ENCODE results near the gene GPR153. TPM values are rescaled to one million over a fixed set of nuclear protein-coding genes. Genes with fewer than 3 reads are reported as not detected.

The GPR153 gene
- total RNA-seq, 1 experiment from 2014 or later = 6.1 TPM

GRCh38 chr1:6224718-6225117 is 36.2 kb downstream of the GPR153 start:
- intact Hi-C loops (cut with micrococcal nuclease) = no loop called here
- Histone ChIP-seq H3K36me3 (ENCODE audit: control insufficient read depth in 1 of 2, insufficient read depth in 2 of 2, low read length in 2 of 2) (peaks cover 5 to 43% of the 10 kb centered on the region in 2 experiments; a peak in 3 of 4 replicates), H3K9ac (ENCODE audit: low read length) (peak overlapping the region; percentile 53), H4K20me1 (ENCODE audit: insufficient read depth) (no peaks in the 10 kb centered on the region; the same call in 1 of the 2 replicates), H3K9me2 (ENCODE audit: insufficient read depth) (no peaks in the 10 kb centered on the region), H2AFZ (ENCODE audit: low read depth, low read length, poor library complexity, severe bottlenecking) (no peak overlapping the region), H3K27ac (ENCODE audit: low read depth, low read length) (peak overlapping the region; percentile 73), H3K4me1 (ENCODE audit: control insufficient read depth in 1 of 2, insufficient read depth in 2 of 2, low read length in 2 of 2) (peaks cover 65 to 74% of the 10 kb centered on the region in 2 experiments), H3K4me2 (ENCODE audit: low read length) (peak overlapping the region; percentile 58), H3K79me2 (ENCODE audit: insufficient read depth, low read length) (peaks cover 60% of the 10 kb centered on the region), H3K9me3 (ENCODE audit: control insufficient read depth in 1 of 2, insufficient read depth in 1 of 2, low read depth in 1 of 2, low read length in 2 of 2) (no peaks in the 10 kb centered on the region), H3K4me3 (replicated peaks in 1 of 2; ENCODE audit: low read depth in 1 of 2, low read length in 2 of 2) (peak overlapping the region in 1 of 2 experiments; percentile 20; a peak in 2 of 4 replicates), H3K27me3 (ENCODE audit: insufficient read depth, low read length) (no peaks in the 10 kb centered on the region)
- ChIA-PET CTCF (interaction anchor here (2.0 to 6.5 kb wide), 2 partner anchors 14 to 19 kb away, joined by 5 to 44 read pairs; partner anchors contain the start of gene RNF207), POLR2A (interaction anchor here (0.9 kb wide), 1 partner anchor 20 kb away, joined by 5 read pairs; no protein-coding TSS in a partner anchor), RAD21 (ENCODE audit: low non-redundant PET in 1 of 2, low total read pairs in 2 of 2, uncharacterized antibody in 2 of 2, unreplicated experiment in 2 of 2) (no interaction called here)
- BruUV-seq (replicated peaks) = no TSS peak
- TF ChIP-seq POLR2AphosphoS5 (IDR thresholded peaks at IDR 0.05; ENCODE audit: low read depth, low read length) = 0 out of 2 replicates have a peak, but pooled peaks have one; percentile 15
- TF ChIP-seq FOSL1 (IDR thresholded peaks at IDR 0.05; ENCODE audit: low read depth) = peak; percentile 74
- no peak for TF ChIP-seq SIN3A (IDR thresholded peaks at IDR 0.05; ENCODE audit: low read depth)
- TF ChIP-seq EZH2phosphoT487 (IDR thresholded peaks at IDR 0.05; ENCODE audit: borderline replicate concordance) = no peak
- TF ChIP-seq SP1 (IDR thresholded peaks at IDR 0.05; ENCODE audit: low read depth) = peak; percentile 43; the same call in 1 of the 2 replicates
- TF ChIP-seq CBX3 (IDR thresholded peaks at IDR 0.05; ENCODE audit: low read depth) = 0 out of 2 replicates have a peak, but pooled peaks have one; percentile 27
- no peak for TF ChIP-seq POLR2A (IDR thresholded peaks at IDR 0.05; ENCODE audit: borderline replicate concordance, extremely low read depth, insufficient read depth, insufficient read length)
- TF ChIP-seq JUND (IDR thresholded peaks at IDR 0.05) = peak; percentile 71
- no peak for DNase-seq (ENCODE audit: low read depth, low spot score)
- peak; percentile 39 for ATAC-seq

GRCh38 chr1:6223617-6224016 is 37.3 kb downstream of the GPR153 start:
- TF ChIP-seq FOSL1 (IDR thresholded peaks at IDR 0.05; ENCODE audit: low read depth) (no peak), EZH2 (IDR thresholded peaks at IDR 0.05) (no peak), YY1 (IDR thresholded peaks at IDR 0.05; ENCODE audit: extremely low read depth, insufficient replicate concordance, low read depth, low read length) (no peak), ZBTB33 (IDR thresholded peaks at IDR 0.05; ENCODE audit: extremely low read depth, insufficient replicate concordance, low read length) (no peak), ATF3 (IDR thresholded peaks at IDR 0.05) (no peak), MAX (IDR thresholded peaks at IDR 0.05) (no peak), CBX3 (IDR thresholded peaks at IDR 0.05; ENCODE audit: low read depth) (no peak), EGR1 (IDR thresholded peaks at IDR 0.05; ENCODE audit: low read depth) (no peak), POLR2AphosphoS5 (IDR thresholded peaks at IDR 0.05; ENCODE audit: low read depth, low read length) (no peak), SRF (IDR thresholded peaks at IDR 0.05; ENCODE audit: low read depth) (no peak)
- TSS peak; percentile 33 for BruUV-seq (replicated peaks)
- Histone ChIP-seq H3K27me3 (ENCODE audit: insufficient read depth, low read length) (no peaks in the 10 kb centered on the region), H3K27ac (ENCODE audit: low read depth, low read length) (peak overlapping the region; percentile 73), H3K79me2 (ENCODE audit: insufficient read depth, low read length) (peaks cover 55% of the 10 kb centered on the region), H3K9me3 (ENCODE audit: control insufficient read depth in 1 of 2, insufficient read depth in 1 of 2, low read depth in 1 of 2, low read length in 2 of 2) (no peaks in the 10 kb centered on the region), H3K36me3 (ENCODE audit: control insufficient read depth in 1 of 2, insufficient read depth in 2 of 2, low read length in 2 of 2) (peaks cover 5 to 39% of the 10 kb centered on the region in 2 experiments; a peak in 3 of 4 replicates), H3K4me1 (ENCODE audit: control insufficient read depth in 1 of 2, insufficient read depth in 2 of 2, low read length in 2 of 2) (peaks cover 76 to 85% of the 10 kb centered on the region in 2 experiments), H3K9me2 (ENCODE audit: insufficient read depth) (no peaks in the 10 kb centered on the region), H2AFZ (ENCODE audit: low read depth, low read length, poor library complexity, severe bottlenecking) (no peak overlapping the region), H3K4me2 (ENCODE audit: low read length) (no peak overlapping the region), H4K20me1 (ENCODE audit: insufficient read depth) (no peaks in the 10 kb centered on the region; the same call in 1 of the 2 replicates), H3K4me3 (replicated peaks in 1 of 2; ENCODE audit: low read depth in 1 of 2, low read length in 2 of 2) (no peak overlapping the region), H3K9ac (ENCODE audit: low read length) (peak overlapping the region; percentile 53; the same call in 1 of the 2 replicates)
- RAD21 ChIA-PET (ENCODE audit: low non-redundant PET in 1 of 2, low total read pairs in 2 of 2, uncharacterized antibody in 2 of 2, unreplicated experiment in 2 of 2) = no interaction called here
- CTCF ChIA-PET = interaction anchor here (6.5 kb wide), 1 partner anchor 18 kb away, joined by 44 read pairs; the partner anchor contains the start of gene RNF207
- DNase-seq (ENCODE audit: low read depth, low spot score) (no peak), ATAC-seq (no peak)
- intact Hi-C loops (cut with micrococcal nuclease) = no loop called here
- POLR2A ChIA-PET = interaction anchor here (0.9 kb wide), 1 partner anchor 19 kb away, joined by 5 read pairs; no protein-coding TSS in a partner anchor
